GM10248 (cell line): ENCODE data around the gene SIRPA.

Source experiments
- CTCF ChIA-PET: fragments of 300-600 bp; sonication (Branson Sonifier 250); formaldehyde crosslinking; extraction: SDS; loops from one replicate; lab custom pipeline; 2021; ENCODE audit warnings: antibody characterized with exemption; lab: Yijun Ruan, JAX
- POLR2A ChIA-PET: fragments of 350-650 bp; sonication (Branson Sonifier 250); formaldehyde crosslinking; extraction: SDS; loops from one replicate; lab custom pipeline; 2020; ENCODE audit warnings: antibody characterized with exemption; lab: Yijun Ruan, JAX
- DNase-seq: peaks from one replicate; pipeline ENCODE4 v3.0.0; 2012; ENCODE audit errors: extremely low spot score
- CTCF ChIP-seq: IDR thresholded peaks from 2 replicates; pipeline ENCODE4 v1.5.1; 2012; ENCODE audit warnings: mild to moderate bottlenecking, low read depth; ENCODE audit errors: extremely low read depth, missing control alignments, control extremely low read depth

SIRPA gene

GRCh38 chr20:1950836-1951235 lies 55.6 kb downstream of the SIRPA start:
- TF ChIP-seq CTCF: no peak
- ChIA-PET POLR2A (no interaction called here), CTCF (no interaction called here)
- DNase-seq: no peak

GRCh38 chr20:1951436-1952115 lies 56.4 kb downstream of the SIRPA start:
- ChIA-PET CTCF (interaction anchor here (0.6 to 2.0 kb wide), 4 partner anchors 14 to 222 kb away, joined by 3 to 8 read pairs (median 4); no protein-coding TSS in a partner anchor), POLR2A (no interaction called here)
- no peak for TF ChIP-seq CTCF
- DNase-seq: no peak

- ChIA-PET CTCF (interaction anchor here (1.5 to 2.0 kb wide), 3 partner anchors 12 to 221 kb away, joined by 4 to 8 read pairs (median 4); no protein-coding TSS in a partner anchor), POLR2A (interaction anchor here (0.5 to 0.6 kb wide), 2 partner anchors 14 to 57 kb away, joined by 5 to 6 read pairs; no protein-coding TSS in a partner anchor)
- TF ChIP-seq CTCF: no peak
- peak; percentile 36 for DNase-seq
These were observed 57.7 kb downstream of the SIRPA start for GRCh38 chr20:1952737-1953530.

- no peak for TF ChIP-seq CTCF
- ChIA-PET POLR2A (no interaction called here), CTCF (interaction anchor here (0.9 to 2.0 kb wide), 2 partner anchors 10 to 12 kb away, joined by 3 to 8 read pairs; no protein-coding TSS in a partner anchor)
- DNase-seq: no peak
These were observed 58.4 kb downstream of the SIRPA start for GRCh38 chr20:1953621-1954020.

- no peak for TF ChIP-seq CTCF
- ChIA-PET CTCF (interaction anchor here (0.8 to 2.7 kb wide), 2 partner anchors 10 to 178 kb away, joined by 3 to 20 read pairs; no protein-coding TSS in a partner anchor), POLR2A (interaction anchor here (0.6 kb wide), 1 partner anchor 689 kb away, joined by 5 read pairs; no protein-coding TSS in a partner anchor)
- DNase-seq: no peak
These were observed 60.0 kb downstream of the SIRPA start for GRCh38 chr20:1955217-1955616.

GRCh38 chr20:1958426-1958825 lies 63.2 kb downstream of the SIRPA start:
- TF ChIP-seq CTCF: no peak
- ChIA-PET POLR2A (no interaction called here), CTCF (no interaction called here)
- no peak for DNase-seq
